GM12874 (cell line): ENCODE results near the gene CDH13.

ENCODE experiments used
- TF ChIP-seq, protein P1 (sequence below): IDR thresholded peaks from 2 replicates; pipeline ENCODE4 v1.5.1; 2011; ENCODE audit warnings: low read depth, mild to moderate bottlenecking, control low read depth, low read length, moderate library complexity; ENCODE audit not compliant: insufficient read depth

CDH13 gene

DNA sequence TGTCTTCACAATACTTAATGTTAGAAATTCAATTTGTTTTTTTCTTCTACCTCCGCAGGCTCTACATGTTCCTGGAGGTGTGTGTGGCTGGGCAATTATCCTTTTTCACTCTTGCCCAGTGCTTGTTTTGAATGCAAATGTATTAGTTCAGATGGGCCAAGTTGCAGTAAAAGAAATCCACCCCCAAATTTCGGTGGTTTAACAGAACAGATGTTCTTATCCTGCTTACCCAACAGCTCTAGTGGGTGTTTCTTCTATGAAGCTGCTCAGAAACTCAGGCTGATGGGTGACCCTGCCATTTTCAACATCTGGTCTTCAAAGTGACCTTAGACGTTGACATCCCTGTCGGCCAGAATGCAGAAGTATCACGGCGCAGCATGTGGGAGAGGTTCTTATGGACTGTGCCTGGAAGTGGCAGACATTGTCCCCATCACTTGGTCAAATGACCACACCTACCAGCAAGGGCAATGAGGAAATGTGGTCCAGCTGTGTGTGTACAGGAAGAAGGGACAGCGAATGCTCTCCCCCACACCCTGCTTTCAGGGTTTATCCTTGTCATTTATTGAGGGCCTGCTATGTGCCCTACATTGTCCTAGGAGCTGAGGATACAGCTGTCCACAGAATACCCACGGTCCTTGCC lies 157.3 kb downstream of the CDH13 start:
- TF ChIP-seq, protein P1, sequence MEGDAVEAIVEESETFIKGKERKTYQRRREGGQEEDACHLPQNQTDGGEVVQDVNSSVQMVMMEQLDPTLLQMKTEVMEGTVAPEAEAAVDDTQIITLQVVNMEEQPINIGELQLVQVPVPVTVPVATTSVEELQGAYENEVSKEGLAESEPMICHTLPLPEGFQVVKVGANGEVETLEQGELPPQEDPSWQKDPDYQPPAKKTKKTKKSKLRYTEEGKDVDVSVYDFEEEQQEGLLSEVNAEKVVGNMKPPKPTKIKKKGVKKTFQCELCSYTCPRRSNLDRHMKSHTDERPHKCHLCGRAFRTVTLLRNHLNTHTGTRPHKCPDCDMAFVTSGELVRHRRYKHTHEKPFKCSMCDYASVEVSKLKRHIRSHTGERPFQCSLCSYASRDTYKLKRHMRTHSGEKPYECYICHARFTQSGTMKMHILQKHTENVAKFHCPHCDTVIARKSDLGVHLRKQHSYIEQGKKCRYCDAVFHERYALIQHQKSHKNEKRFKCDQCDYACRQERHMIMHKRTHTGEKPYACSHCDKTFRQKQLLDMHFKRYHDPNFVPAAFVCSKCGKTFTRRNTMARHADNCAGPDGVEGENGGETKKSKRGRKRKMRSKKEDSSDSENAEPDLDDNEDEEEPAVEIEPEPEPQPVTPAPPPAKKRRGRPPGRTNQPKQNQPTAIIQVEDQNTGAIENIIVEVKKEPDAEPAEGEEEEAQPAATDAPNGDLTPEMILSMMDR: no peak

DNA sequence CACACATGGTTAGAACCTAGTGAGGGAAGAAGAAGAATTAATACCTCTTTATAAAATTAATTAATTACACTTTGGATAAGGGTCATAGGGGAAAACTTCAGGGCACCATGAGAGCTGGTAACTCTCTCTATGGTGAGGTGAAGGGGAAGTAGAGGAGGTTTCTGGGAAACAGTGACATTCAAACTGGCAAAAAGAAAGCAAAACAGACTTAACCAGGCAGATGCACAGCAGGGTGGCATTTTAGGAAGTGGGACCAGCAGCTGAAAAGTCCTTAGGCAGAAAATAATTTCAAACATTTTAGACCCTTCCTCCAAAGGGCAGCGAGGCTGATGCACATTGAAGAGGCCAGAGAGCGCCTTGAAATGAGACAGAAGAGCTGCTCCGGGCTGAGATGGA lies 157.8 kb downstream of the CDH13 start:
- TF ChIP-seq, protein P1: no peak

DNA sequence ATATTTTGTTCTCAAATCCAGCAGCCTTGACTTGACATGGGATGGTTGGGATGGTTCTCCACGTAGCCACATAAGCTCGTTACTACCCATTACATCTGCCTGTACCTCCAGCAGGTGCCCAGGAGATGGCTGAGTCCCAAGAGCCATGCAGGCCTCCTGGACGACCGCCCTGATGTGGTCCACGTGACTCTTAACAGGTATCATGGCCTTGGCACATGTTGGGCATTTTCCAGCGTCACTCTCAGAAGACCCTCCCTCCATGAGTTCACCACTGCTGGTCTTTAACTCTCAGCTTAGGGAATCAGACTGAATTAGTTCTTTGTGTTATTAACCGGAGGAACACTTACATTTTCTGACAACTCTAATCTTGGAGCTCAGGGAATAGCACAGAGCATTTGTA lies 161.5 kb downstream of the CDH13 start:
- TF ChIP-seq, protein P1: no peak

DNA sequence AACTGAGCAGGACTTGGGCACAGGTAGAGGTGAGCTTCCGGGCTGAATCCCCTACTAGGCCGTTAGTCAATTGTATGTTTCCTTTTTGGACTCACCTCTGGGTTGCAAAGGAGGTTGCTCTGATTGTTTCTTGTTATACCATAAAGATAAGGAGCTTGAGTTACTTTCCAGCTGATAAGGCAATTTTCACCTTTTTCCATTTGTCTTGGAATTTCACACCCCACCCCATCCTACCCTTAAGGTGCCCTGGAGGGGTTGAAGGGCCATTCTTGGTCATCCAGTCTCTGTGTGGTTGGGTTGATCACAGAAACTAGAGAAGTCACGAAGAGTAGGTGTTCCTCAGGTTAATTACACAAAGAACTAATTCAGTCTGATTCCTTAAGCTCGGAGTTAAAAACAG lies 162.2 kb downstream of the CDH13 start:
- TF ChIP-seq, protein P1: no peak

DNA sequence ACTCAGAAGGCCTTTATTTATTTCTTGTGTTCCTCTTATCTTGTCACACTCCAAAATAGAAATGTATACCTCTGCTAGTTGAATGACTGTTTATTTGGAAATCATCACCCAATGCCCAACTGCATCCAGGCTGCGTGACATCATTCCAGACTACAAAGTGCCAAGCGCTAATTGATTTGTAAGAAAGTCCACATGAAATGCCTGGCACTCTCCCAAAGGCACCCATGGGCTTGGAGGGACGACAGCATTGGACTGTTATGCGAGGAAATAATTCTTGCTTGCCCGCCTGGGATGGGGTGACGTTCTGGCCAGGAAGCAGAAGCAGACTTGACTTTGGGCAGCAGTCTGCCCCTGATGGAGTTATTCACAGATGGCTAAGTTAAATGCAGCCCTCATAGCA lies 165.9 kb downstream of the CDH13 start:
- TF ChIP-seq, protein P1: no peak

DNA sequence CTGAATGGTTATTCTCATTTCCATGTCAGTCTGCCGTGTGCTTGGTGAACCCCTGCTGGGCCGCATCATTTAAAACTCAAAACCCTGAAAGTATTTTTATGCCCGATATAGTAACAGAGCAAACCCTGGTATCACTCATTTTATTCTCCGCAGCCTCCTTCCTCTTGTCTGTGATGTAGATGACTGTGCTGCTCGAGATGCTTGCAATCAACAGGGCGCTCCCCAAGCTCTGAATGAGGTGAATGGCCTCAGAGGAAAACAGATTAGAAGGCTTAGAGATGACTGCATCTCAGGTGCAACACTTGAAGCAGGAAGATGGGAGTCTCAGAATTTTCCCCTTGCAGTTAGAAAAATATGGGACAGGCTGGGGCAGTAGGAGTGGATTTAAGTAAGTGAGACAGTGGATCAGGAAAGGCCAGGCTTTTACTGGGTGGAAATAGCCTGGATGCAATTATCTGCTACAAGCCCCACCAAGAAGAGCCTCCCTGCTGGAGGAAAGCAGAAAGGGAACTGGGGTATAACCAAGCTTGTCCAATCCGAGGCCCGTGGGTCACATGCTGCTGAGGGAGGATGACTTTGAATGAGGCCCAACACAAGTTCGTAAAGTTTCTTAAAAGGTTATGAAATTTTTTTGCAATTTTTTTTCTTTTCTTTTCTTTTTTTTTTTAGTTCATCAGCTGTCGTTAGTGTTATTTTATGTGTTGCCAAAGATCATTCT lies 166.9 kb downstream of the CDH13 start:
- TF ChIP-seq, protein P1: no peak

DNA sequence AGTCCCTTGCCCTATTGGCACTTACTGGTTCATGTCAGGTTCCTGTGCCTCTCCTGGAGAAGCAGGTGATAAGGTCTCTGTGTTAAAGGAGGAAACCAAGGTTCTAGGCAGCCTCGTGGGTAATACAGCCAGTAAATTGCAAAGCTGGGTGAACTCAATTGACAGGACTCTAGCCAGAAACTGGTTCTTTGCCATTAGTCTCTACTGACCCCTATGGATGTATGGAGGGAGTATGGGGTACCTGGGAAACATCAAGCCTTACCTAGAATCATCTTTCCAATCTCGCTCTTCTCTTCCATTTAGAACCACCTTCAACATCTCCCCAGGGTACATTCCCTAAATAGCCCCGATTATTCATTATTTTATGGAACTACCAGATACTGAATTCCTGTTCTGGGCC lies 169.3 kb downstream of the CDH13 start:
- TF ChIP-seq, protein P1: no peak
